MM.1S (cell line): ENCODE measurements around the gene F12.

Experiments used
- CTCF ChIP-seq: fragments of 300-600 bp; sonication (generic); IDR thresholded peaks from 2 replicates; pipeline ENCODE4 v1.5.1; 2016; ENCODE audit warnings: antibody characterized with exemption, low read length, mixed read lengths
- EZH2 ChIP-seq: fragments of 300-600 bp; sonication (generic); optimal IDR thresholded peaks from 2 replicates; pipeline ENCODE3; 2017; ENCODE audit warnings: low read depth, mild to moderate bottlenecking, antibody characterized with exemption, low read length, mixed read lengths

- TF ChIP-seq CTCF (no peak), EZH2 (no peak)
Observed at GRCh38 chr5:177354711-177355110, 54.7 kb downstream of the F12 start.
